PC-3 (cell line): ENCODE results near the gene DMD. TPM values are rescaled to one million over a fixed set of nuclear protein-coding genes. Genes with fewer than 3 reads are reported as not detected.

ENCODE experiments used
- ATAC-seq: fragments of 200-7000 bp; cut with Tn5 transposase; 2 replicates; pipeline ENCODE4 v1.9.1; 2020; ENCODE audit warnings: mild to moderate bottlenecking, moderate library complexity
- BruUV-seq: library from RNA; stranded (reverse); fragments of 400-500 nt; replicated peaks from 2 replicates; lab custom pipeline; 2021; lab: Mats Ljungman, UMichigan
- CTCF ChIA-PET: fragments of 300-600 bp; sonication (Branson Sonifier 250); formaldehyde crosslinking; loops from one replicate; lab custom pipeline; 2022; ENCODE audit warnings: antibody characterized with exemption; lab: Charles Lee
- POLR2A ChIA-PET: fragments of 300-600 bp; sonication (Branson Sonifier 250); formaldehyde crosslinking; loops from one replicate; lab custom pipeline; 2022; ENCODE audit warnings: antibody characterized with exemption; ENCODE audit not compliant: unreplicated experiment; lab: Charles Lee
- DNase-seq: peaks from one replicate; pipeline ENCODE4 v3.0.0-alpha.2; 2015
- H2AFZ ChIP-seq: fragments of 300-600 bp; sonication (generic); 2 replicates; pipeline ENCODE4 v1.6.0; 2016; ENCODE audit warnings: antibody characterized with exemption, low read length
- H3F3A ChIP-seq: fragments of 300-600 bp; sonication (generic); one replicate; pipeline ENCODE4 v1.6.0; 2017; ENCODE audit warnings: antibody characterized with exemption, low read length, control low read depth, mild to moderate bottlenecking; ENCODE audit not compliant: unreplicated experiment
- H3K27ac ChIP-seq: fragments of 300-600 bp; sonication (generic); 2 replicates; pipeline ENCODE4 v1.5.1; 2016; ENCODE audit warnings: mild to moderate bottlenecking, low read length
- H3K27me3 ChIP-seq: fragments of 300-600 bp; sonication (generic); 2 replicates; pipeline ENCODE4 v1.6.1; 2016; ENCODE audit warnings: low read length, mixed read lengths
- H3K36me3 ChIP-seq: fragments of 300-600 bp; sonication (generic); 2 replicates; pipeline ENCODE4 v1.6.1; 2016; ENCODE audit warnings: low read depth, mixed run types, low read length, mixed read lengths
- H3K4me1 ChIP-seq: fragments of 300-600 bp; sonication (generic); 2 replicates; pipeline ENCODE4 v1.5.1; 2016; ENCODE audit warnings: low read length; ENCODE audit not compliant: insufficient read depth
- H3K4me2 ChIP-seq: fragments of 300-600 bp; sonication (generic); 2 replicates; pipeline ENCODE4 v1.6.0; 2016; ENCODE audit warnings: low read length
- H3K4me3 ChIP-seq: fragments of 300-600 bp; sonication (generic); 2 replicates; pipeline ENCODE4 v1.5.1; 2016; ENCODE audit warnings: mild to moderate bottlenecking, low read length, mixed read lengths
- H3K79me2 ChIP-seq: fragments of 300-600 bp; sonication (generic); 2 replicates; pipeline ENCODE4 v1.6.1; 2017; ENCODE audit warnings: low read length, mixed read lengths
- H3K9ac ChIP-seq: fragments of 300-600 bp; sonication (generic); 2 replicates; pipeline ENCODE4 v1.6.0; 2016; ENCODE audit warnings: mild to moderate bottlenecking, low read length
- H3K9me2 ChIP-seq: fragments of 300-600 bp; sonication (generic); replicated peaks from 2 replicates; pipeline ENCODE4 v1.6.1; 2016; ENCODE audit warnings: mixed run types, low read length, mixed read lengths
- H3K9me3 ChIP-seq: fragments of 300-600 bp; sonication (generic); 2 replicates; pipeline ENCODE4 v1.6.1; 2016; ENCODE audit warnings: low read length, mixed read lengths
- H4K20me1 ChIP-seq: fragments of 300-600 bp; sonication (generic); 2 replicates; pipeline ENCODE4 v1.6.1; 2016; ENCODE audit warnings: low read length, mixed read lengths
- CTCF ChIP-seq: fragments of 300-600 bp; sonication (generic); conservative IDR thresholded peaks from 2 replicates; pipeline ENCODE4 v1.5.1; 2017; ENCODE audit warnings: antibody characterized with exemption, low read depth, mild to moderate bottlenecking, low read length
- EZH2 ChIP-seq: fragments of 300-600 bp; sonication (generic); IDR thresholded peaks from one replicate; pipeline ENCODE4 v1.6.1; 2017; ENCODE audit warnings: antibody characterized with exemption, mild to moderate bottlenecking, low read length; ENCODE audit not compliant: unreplicated experiment
- EZH2phosphoT487 ChIP-seq: fragments of 300-600 bp; sonication (generic); IDR thresholded peaks from 2 replicates; pipeline ENCODE4 v1.6.1; 2018; ENCODE audit warnings: mild to moderate bottlenecking, antibody characterized with exemption, low read length, borderline replicate concordance
- intact Hi-C: fragments of 100-400 bp; cut with micrococcal nuclease; formaldehyde crosslinking; loops from 2 replicates; pipeline ENCODE4 v1.9.0; 2023
- total RNA-seq: library from RNA; depleted of rRNA; stranded (reverse); fragments of >200 nt; gene quantifications from 2 replicates; pipeline ENCODE4 v1.2.3, GENCODE V29; 2014

The DMD gene
- total RNA-seq, 1 experiment from 2014 or later = not detected

GRCh38 chrX:32598707-32599106 lies 612.6 kb downstream of the DMD start:
- TF ChIP-seq EZH2 = no peak
- no peak for TF ChIP-seq CTCF
- TF ChIP-seq EZH2phosphoT487 = no peak
- Histone ChIP-seq H3K79me2 (no peaks in the 10 kb centered on the region), H3K9me2 (no peaks in the 10 kb centered on the region), H3K4me3 (no peak overlapping the region), H3K9me3 (no peaks in the 10 kb centered on the region), H3F3A (no peaks in the 10 kb centered on the region), H3K4me1 (no peaks in the 10 kb centered on the region), H3K27ac (no peak overlapping the region), H4K20me1 (no peaks in the 10 kb centered on the region), H3K36me3 (no peaks in the 10 kb centered on the region), H3K9ac (no peak overlapping the region), H2AFZ (no peak overlapping the region), H3K4me2 (no peak overlapping the region), H3K27me3 (no peaks in the 10 kb centered on the region)
- ATAC-seq (no peak), DNase-seq (no peak)
- POLR2A ChIA-PET = no interaction called here
- CTCF ChIA-PET = no interaction called here
- intact Hi-C loops = no loop called here
- BruUV-seq = no TSS peak

- no TSS peak for BruUV-seq
- Histone ChIP-seq H2AFZ (no peak overlapping the region), H3K36me3 (no peaks in the 10 kb centered on the region), H3K9me2 (no peaks in the 10 kb centered on the region), H3K4me2 (no peak overlapping the region), H3K9me3 (no peaks in the 10 kb centered on the region), H4K20me1 (no peaks in the 10 kb centered on the region), H3K9ac (no peak overlapping the region), H3K79me2 (no peaks in the 10 kb centered on the region), H3K27me3 (no peaks in the 10 kb centered on the region), H3F3A (no peaks in the 10 kb centered on the region), H3K4me1 (no peaks in the 10 kb centered on the region), H3K27ac (no peak overlapping the region), H3K4me3 (no peak overlapping the region)
- ChIA-PET CTCF (no interaction called here), POLR2A (no interaction called here)
- DNase-seq (no peak), ATAC-seq (no peak)
- intact Hi-C loops = no loop called here
- TF ChIP-seq EZH2 (no peak), EZH2phosphoT487 (no peak), CTCF (no peak)
Measured at GRCh38 chrX:32597777-32598176, 613.6 kb downstream of the DMD start.

- H3K4me1 ChIP-seq = no peaks in the 10 kb centered on the region
- H4K20me1 ChIP-seq = no peaks in the 10 kb centered on the region
- H3K79me2 ChIP-seq = no peaks in the 10 kb centered on the region
- no peak for DNase-seq
- TF ChIP-seq EZH2phosphoT487 (no peak), EZH2 (no peak), CTCF (no peak)
- H3K9me3 ChIP-seq = no peaks in the 10 kb centered on the region
- H3F3A ChIP-seq = no peaks in the 10 kb centered on the region
- ChIA-PET CTCF (no interaction called here), POLR2A (no interaction called here)
- H3K9ac ChIP-seq = no peak overlapping the region
- no peak overlapping the region for H3K4me2 ChIP-seq
- H2AFZ ChIP-seq = no peak overlapping the region
- intact Hi-C loops = no loop called here
- no peaks in the 10 kb centered on the region for H3K27me3 ChIP-seq
- no peak overlapping the region for H3K4me3 ChIP-seq
- no peaks in the 10 kb centered on the region for H3K36me3 ChIP-seq
- no peak for ATAC-seq
- no peaks in the 10 kb centered on the region for H3K9me2 ChIP-seq
- BruUV-seq = no TSS peak
- H3K27ac ChIP-seq = no peak overlapping the region
Measured at GRCh38 chrX:32592786-32593185, 618.6 kb downstream of the DMD start.
